Right cardiac atrium (tissue), 5 donors: Measurements from ENCODE around the gene JPH4. TPM values are rescaled to one million over a fixed set of nuclear protein-coding genes. Genes with fewer than 3 reads are reported as not detected.

Experiments
- ATAC-seq, 2 donors: fragments of 200-7000 bp; cut with Tn5 transposase; one replicate each; pipeline versions ENCODE4 v1.8.0 to v1.9.1; 2020; ENCODE audit warnings: moderate library complexity in 2 of 2, mild to moderate bottlenecking in 1 of 2
- DNase-seq, 3 donors: peaks; one replicate each; pipeline ENCODE4 v3.0.0-alpha.2; 2020
- H3K27ac ChIP-seq: one replicate; pipeline ENCODE4 v1.5.1; 2013; ENCODE audit warnings: mild to moderate bottlenecking, low read length, control low read depth, moderate library complexity
- H3K27me3 ChIP-seq: one replicate; pipeline ENCODE4 v1.6.1; 2013; ENCODE audit not compliant: control insufficient read depth, insufficient read depth
- H3K4me1 ChIP-seq: one replicate; pipeline ENCODE4 v1.6.1; 2013; ENCODE audit warnings: low read length; ENCODE audit not compliant: control insufficient read depth, insufficient read depth
- H3K4me3 ChIP-seq: one replicate; pipeline ENCODE4 v1.5.1; 2013; ENCODE audit warnings: low read length, control low read depth
- H3K9me3 ChIP-seq: one replicate; pipeline ENCODE4 v1.6.1; 2013; ENCODE audit warnings: low read length; ENCODE audit not compliant: control insufficient read depth
- WGBS: extraction: QIAGEN DNeasy Blood & Tissue Kit; methylation state at CpG from one replicate; pipeline ENCODE4 v1.1.7; 2013; 5-methylcytosine and 5-hydroxymethylcytosine counted together
- intact Hi-C, 4 donors: fragments of 100-400 bp; cut with DNase I; formaldehyde crosslinking; loops; one replicate each; pipeline versions ENCODE4 v1.11.0 to v1.14.0; 2022 to 2023
- polyA plus RNA-seq: library from polyadenylated mRNA; stranded (reverse); fragments of 200-250 nt; gene quantifications from one replicate; pipeline ENCODE4 v1.2.3, GENCODE V29; 2013
- total RNA-seq, 4 donors: library from RNA; stranded (reverse); fragmentation: NEBNext Ultra II Directional; extraction: Animal tissue kit (Norgen Biotek cat#: 25700); gene quantifications; one replicate each; pipeline ENCODE4 v1.2.1, GENCODE V29; 2021
- donor health status: healthy with polysubstance abuse.
- donor health status: DM: no; HTN: yes; CAD: no.
- donor health status: DM: no; HTN: no; CAD: no.
- donor health status: DM: no; HTN: yes; CAD: no; lungs with severe emphysema.
- donor health status: DM: yes; HTN: yes; CAD: no.

JPH4 gene
- total and polyA plus RNA-seq, 5 donors, result 0.11 to 0.38 (median 0.23) TPM

DNA sequence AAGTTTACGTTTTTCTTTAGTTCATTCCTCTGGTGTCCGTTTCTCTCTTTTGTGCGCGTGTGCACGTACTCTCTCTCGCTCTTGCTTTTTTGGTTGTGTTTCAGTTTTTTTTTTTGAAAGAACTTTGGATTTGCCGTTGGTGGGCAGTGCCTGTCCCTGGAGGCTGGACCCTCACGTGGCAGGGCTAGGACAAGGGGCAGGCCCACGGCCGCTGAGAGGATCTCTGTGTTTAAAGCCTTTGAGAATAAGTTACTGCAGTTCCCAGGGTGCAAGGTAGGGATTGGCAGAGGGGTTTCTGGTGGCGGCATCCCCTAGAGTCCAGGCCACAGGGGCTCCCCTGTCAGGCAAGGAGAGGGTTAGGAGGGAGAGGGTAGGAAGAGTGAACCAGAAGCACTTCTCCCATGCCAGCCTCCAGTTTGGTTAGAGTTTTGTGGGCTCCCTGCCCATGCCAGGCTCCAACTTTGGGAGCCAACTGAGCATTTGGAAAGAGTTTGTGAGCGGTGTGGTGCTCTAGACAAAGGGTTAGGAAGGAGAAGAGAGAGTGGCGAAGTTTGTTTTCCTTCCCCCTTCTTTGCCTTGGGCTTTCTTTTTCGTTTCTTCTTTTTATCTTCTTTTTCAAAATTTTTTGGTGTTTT lies 57.6 kb downstream of the JPH4 start:
- no peak overlapping the region for H3K4me3 ChIP-seq
- no peaks in the 10 kb centered on the region for H3K9me3 ChIP-seq
- intact Hi-C loops, result no loop called here
- H3K27me3 ChIP-seq, result no peaks in the 10 kb centered on the region
- no peaks in the 10 kb centered on the region for H3K4me1 ChIP-seq
- WGBS, result 84% methylated on average over 14 of the region's 14 CpGs
- H3K27ac ChIP-seq, result no peak overlapping the region
- no peak for DNase-seq
- no peak for ATAC-seq

DNA sequence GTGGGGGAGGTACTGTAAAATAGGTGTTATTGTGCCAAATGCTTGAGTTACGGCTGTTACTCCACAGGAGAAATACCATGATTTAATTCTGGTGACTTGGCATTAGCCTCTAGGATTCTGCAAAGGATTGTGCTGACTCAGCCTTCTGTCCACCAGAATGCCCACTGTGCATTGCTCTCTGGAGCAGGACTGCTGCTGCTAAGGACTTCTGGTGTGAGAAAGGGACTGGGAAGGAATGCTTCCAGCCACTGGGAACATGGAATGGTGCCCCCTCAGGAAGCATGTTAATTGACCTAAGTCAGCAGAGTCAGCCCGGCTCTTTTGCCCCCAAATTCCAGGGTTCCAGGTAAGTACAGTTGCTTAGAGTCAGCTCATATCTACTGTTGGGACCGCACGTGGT lies 59.9 kb downstream of the JPH4 start:
- ATAC-seq, result no peak
- no peaks in the 10 kb centered on the region for H3K27me3 ChIP-seq
- H3K9me3 ChIP-seq, result no peaks in the 10 kb centered on the region
- H3K27ac ChIP-seq, result no peak overlapping the region
- intact Hi-C loops, result no loop called here
- H3K4me1 ChIP-seq, result no peaks in the 10 kb centered on the region
- no peak for DNase-seq
- no peak overlapping the region for H3K4me3 ChIP-seq
- WGBS, result 68% methylated on average over 4 of the region's 4 CpGs

Other genes starting within 250 kb of the JPH4 start
- 10 to 100 TPM; 42.4 to 72.5 (median 55.9) TPM for gene SLC22A17, start 225.9 kb downstream of the JPH4 start, total RNA-seq
- gene SLC22A17, start 225.9 kb downstream of the JPH4 start, polyA plus RNA-seq, result 47.2 TPM
- gene EFS, start 213.6 kb downstream of the JPH4 start, total RNA-seq, result 10 to 100 TPM in 1 of 4 donors, 1 to 10 TPM in 3; 6.7 to 10.1 (median 7.8) TPM
- 6.2 TPM for gene EFS, start 213.6 kb downstream of the JPH4 start, polyA plus RNA-seq
- not detected for gene IL25, start 206.0 kb downstream of the JPH4 start, total RNA-seq
- 0.09 TPM for gene IL25, start 206.0 kb downstream of the JPH4 start, polyA plus RNA-seq
- 1 to 10 TPM in 3 of 4 donors, under 1 TPM in 1; 0.36 to 1.4 (median 1.2) TPM for gene CMTM5, start 201.7 kb downstream of the JPH4 start, total RNA-seq
- gene CMTM5, start 201.7 kb downstream of the JPH4 start, polyA plus RNA-seq, result 13.9 TPM
- over 10,000 TPM; 12,862 to 15,773 (median 14,347) TPM for gene MYH6, start 170.5 kb downstream of the JPH4 start, total RNA-seq
- gene MYH6, start 170.5 kb downstream of the JPH4 start, polyA plus RNA-seq, result 11,120 TPM
- 1,000 to 10,000 TPM in 1 of 4 donors, 100 to 1,000 TPM in 3; 461 to 2,251 (median 602) TPM for gene MYH7, start 143.1 kb downstream of the JPH4 start, total RNA-seq
- gene MYH7, start 143.1 kb downstream of the JPH4 start, polyA plus RNA-seq, result 1,734 TPM
- gene NGDN, start 109.1 kb downstream of the JPH4 start, total RNA-seq, result 10 to 100 TPM; 19.3 to 23.4 (median 21.8) TPM
- gene NGDN, start 109.1 kb downstream of the JPH4 start, polyA plus RNA-seq, result 26.8 TPM
- gene ZFHX2, start 27.0 kb downstream of the JPH4 start, total RNA-seq, result 1 to 10 TPM in 1 of 4 donors, under 1 TPM in 3; 0.31 to 1.0 (median 0.87) TPM
- 0.50 TPM for gene ZFHX2, start 27.0 kb downstream of the JPH4 start, polyA plus RNA-seq
- gene THTPA, start 22.5 kb downstream of the JPH4 start, total RNA-seq, result 10 to 100 TPM; 18.8 to 21.5 (median 20.9) TPM
- gene THTPA, start 22.5 kb downstream of the JPH4 start, polyA plus RNA-seq, result 22.9 TPM
- gene AP1G2, start 11.0 kb downstream of the JPH4 start, total RNA-seq, result 10 to 100 TPM; 13.8 to 17.9 (median 15.4) TPM
- gene AP1G2, start 11.0 kb downstream of the JPH4 start, polyA plus RNA-seq, result 12.9 TPM
- gene DHRS2, start 57.6 kb upstream of the JPH4 start, total RNA-seq, result not detected
- not detected for gene DHRS2, start 57.6 kb upstream of the JPH4 start, polyA plus RNA-seq